H1 (cell line): ENCODE measurements around the gene RRP9. TPM values are rescaled to one million over a fixed set of nuclear protein-coding genes. Genes with fewer than 3 reads are reported as not detected.

Source experiments
- ASH2L ChIP-seq: fragments of 200-600, 300-600 bp; sonication (generic); IDR thresholded peaks from one replicate; pipeline ENCODE4 v1.7.1; 2017; ENCODE audit warnings: low read length
- polyA plus RNA-seq, 7 experiments: library from polyadenylated mRNA; depleted of rRNA in 3 of 7; stranded (reverse) in 5 of 7; unstranded in 2 of 7; fragments of >200 nt in 5 of 7; fragments of 200-250 nt in 2 of 7; gene quantifications; 1 replicate in 5 of 7; 2 replicates in 1 of 7; 4 replicates in 1 of 7; pipeline versions ENCODE4 v1.2.1 to v1.2.3, GENCODE V29; 2011 to 2013; ENCODE audit warnings: missing spikeins in 2 of 7, mixed read lengths in 2 of 7
- total RNA-seq: library from RNA; stranded (reverse); fragmentation: NEBNext Ultra II Directional; extraction: Animal tissue kit (Norgen Biotek cat#: 25700); gene quantifications from 2 replicates; pipeline ENCODE4 v1.2.1, GENCODE V29; 2021

Gene RRP9
- total and polyA plus RNA-seq, 2 of the 8 experiments (the other 6 are each of a cell fraction or from before 2014, with no cell fraction given), result 55.6 to 68.9 TPM

GRCh38 chr3:51937014-51937413 lies 4.7 kb downstream of the RRP9 start (continued):
- no peak for TF ChIP-seq ASH2L
- TF ChIP-seq, all 59 proteins: peak for 0
